ENCODE results near the gene PHF20.
A peak's percentile ranks its signal among the peaks of the same experiment; 100 is the strongest.
"Not testable (repeated sequence)": the region's sequence is repeated elsewhere in the genome, so short reads cannot be mapped to it uniquely, and the experiment has no call there.

The PHF20 gene

DNA sequence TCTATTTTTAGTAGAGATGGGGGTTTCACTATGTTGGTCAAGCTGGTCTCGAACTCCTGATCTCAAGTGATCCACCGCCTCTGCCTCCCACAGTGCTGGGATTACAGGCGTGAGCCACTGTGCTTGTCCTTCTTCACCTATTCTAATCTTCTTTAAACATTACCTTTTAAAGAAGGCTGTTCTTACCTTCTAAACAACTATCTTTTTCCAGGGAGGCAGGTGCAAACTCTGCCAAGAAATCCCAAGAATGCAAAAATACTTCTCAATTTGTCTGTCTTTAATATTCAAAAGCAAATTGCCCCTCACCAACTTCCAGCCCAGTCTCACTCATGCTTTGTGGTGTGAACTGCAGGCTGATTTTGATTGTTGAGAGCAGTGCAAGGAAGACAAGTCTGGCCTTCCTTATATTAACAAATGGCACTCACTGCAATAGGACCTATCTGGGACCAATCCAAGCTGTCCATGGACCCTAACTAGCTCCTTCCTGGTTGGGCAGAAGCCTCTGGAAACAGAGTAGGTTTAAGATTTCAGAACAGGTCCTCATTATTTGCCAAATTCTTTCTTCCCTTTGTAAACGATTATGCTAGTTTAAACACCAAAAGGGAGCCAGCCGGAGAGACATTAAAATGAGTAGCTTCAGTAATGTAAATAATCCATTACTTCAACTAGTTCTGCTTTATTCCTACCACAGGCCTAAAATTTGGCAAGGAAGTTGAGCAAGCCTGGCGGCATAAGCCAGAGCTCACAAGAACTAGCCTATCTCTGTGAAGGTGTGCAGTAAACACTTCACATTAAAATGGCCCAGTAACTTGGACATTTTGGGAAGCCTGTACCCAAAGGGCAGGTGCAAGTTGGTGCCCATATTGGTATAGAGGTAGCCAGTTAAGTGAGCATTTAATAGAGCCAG is 180.9 kb downstream of the PHF20 start:
- DNase-seq = peak; percentile 61
- in situ Hi-C loops (cut with MboI; ENCODE audit: low pct_unique_long_range_greater_than_20kb, low sequenced_read_pairs) = no loop called here

DNA sequence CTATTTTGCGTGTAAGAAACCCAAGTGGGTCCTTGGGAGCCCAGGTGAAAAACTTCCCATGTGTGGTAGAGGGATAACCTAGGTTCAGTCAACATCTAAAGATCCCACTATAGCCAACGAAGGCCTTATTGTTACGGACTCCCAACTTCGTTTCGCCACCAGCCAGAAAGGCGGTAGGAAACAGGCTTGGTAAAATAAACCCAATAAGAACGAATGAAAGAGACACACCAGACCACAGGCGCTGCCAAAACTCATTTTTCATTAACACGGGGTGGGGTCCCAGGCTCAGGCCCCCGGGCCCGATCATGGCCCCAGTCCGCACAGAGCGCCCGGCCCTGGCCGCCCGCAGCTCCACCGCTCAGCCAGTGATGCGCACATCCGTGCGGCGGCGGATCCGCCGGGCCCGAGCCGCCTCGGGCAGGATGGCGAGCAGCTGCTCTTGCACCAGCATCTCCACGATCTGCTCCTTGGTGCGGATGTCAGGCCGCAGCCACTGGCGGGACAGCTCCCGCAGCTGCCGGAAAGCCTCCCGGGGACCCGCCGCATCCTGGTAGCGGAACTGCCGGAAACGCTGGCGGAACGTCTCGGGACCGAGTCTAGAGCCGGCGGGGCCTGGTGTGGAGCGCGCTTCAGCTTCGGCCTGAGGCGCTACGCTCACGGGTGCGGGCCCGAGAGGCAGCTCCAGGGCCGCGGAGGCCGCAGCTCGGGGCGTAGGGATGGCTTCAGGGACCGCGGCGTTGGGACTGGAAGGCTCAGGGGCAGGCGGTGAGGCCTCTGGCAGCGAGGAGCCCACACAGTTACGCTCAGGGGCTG is 181.8 kb downstream of the PHF20 start:
- DNase-seq = no peak
- in situ Hi-C loops (cut with MboI; ENCODE audit: low pct_unique_long_range_greater_than_20kb, low sequenced_read_pairs) = no loop called here

DNA sequence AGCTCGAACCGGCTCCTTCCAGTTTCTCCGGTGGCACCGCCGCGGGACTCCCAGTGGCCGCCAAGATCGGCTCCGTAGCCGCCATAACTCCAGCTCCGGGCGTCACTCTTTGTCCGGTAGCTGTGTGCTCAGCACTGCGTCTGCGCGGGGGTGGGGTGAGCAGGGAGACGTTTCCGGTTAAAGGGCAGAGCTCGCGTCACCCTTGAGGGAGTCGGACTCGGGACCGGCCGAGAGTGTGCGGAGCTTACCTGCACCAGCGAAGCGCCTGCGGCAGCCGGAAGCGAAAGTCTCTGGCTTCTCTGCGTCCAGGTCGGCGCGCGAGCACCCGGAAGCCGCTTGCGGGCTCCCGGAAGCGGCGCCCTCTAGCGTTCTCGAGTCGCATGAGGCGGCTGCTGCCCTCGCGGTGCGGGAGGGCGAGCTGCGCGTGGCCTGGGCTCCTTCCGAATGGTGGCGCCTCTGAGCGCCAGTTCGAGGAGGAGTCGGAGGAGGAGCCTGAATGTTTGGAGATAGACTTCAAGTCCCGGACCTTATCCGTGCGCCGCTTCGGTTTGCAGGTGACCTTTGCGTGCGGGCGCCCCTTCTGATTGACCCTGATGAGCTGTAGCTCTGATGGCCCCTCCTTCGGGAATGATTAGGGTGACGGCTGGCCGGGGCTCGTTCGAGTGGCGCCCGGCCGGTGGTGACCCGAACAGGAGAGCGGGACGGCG is 182.5 kb downstream of the PHF20 start, which contains the start of gene SCAND1:
SCAND1 (minus strand) TSS at position 303 of the 707 bp plus-strand sequence; CDS start at position 85, 218 bp downstream.
- in situ Hi-C loops (cut with MboI; ENCODE audit: low pct_unique_long_range_greater_than_20kb, low sequenced_read_pairs) = no loop called here
- DNase-seq = peak; percentile 99

DNA sequence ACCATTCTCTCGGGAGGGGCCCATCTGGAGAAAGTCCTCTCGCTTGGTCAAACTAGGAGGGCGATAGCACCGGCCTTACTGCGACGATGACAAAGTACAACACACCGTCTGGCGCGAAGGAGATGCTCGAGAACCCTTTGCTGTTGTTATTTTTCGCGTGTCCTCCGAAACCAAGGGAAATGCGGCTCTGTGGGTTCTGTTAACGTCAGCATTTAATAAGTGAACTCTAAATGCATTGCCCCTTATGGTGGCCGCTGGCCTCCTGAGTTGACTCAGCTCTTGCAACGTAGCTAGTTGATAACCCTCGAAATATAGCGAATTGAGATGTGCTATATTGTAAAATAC is 183.1 kb downstream of the PHF20 start:
- in situ Hi-C loops (cut with MboI; ENCODE audit: low pct_unique_long_range_greater_than_20kb, low sequenced_read_pairs) = no loop called here
- no peak for DNase-seq

DNA sequence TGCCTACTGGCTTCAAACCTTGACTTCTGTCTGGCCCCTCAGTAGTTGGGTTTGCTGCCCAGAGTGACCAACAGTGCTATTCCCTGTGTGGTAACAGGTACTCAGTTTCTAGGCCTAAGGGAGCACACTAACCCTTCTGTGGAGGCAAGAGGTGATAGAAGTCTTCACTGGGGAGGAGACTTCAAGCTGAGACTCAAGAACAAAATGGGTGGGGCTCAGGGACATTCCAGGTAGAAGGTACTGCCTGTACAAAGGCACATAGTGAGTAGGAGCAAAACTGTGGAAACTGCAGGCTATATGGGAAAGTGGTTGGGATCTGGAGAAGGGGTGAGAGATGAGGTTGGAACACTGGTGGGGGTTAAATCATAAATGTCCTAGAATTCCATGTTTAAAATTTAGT is 184.8 kb downstream of the PHF20 start:
- in situ Hi-C loops (cut with MboI; ENCODE audit: low pct_unique_long_range_greater_than_20kb, low sequenced_read_pairs) = no loop called here
- DNase-seq = no peak

DNA sequence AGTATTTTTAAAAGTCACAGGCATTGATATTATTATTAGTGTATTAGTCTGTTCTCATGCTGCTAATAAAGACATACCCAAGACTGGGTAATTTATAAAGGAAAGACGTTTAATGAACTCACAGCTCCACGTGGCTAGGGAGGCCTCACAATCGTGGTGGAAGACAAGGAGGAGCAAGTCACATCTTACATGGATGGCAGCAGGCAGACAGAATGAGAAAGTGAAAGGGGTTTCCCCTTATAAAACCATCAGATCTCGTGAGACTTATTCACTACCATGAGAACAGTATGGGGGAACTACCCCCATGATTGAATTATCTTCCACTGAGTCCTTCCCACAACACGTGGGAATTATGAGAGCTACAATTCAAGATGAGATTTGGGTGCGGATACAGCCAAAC is 187.5 kb downstream of the PHF20 start:
- DNase-seq; in situ Hi-C loops (cut with MboI; ENCODE audit: low pct_unique_long_range_greater_than_20kb, low sequenced_read_pairs): not testable (repeated sequence)

DNA sequence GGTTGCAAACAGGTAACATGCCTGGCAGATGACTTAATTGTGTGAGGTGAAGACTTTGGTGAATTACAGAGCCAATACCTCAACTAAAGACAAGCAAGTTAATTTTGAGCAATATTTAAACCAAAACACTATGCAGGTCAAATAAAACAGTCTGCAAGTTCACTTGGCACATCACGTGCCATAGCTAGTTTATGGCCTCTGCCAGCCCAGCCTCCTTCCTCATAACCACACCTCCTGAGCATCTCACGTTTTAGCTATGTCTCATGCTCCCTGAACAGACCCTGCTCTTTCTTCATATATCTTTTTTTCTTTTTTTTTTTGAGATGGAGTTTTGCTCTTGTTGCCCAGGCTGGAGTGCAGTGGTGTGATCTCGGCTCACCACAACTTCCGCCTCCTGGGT is 192.1 kb downstream of the PHF20 start:
- DNase-seq = no peak
- in situ Hi-C loops (cut with MboI; ENCODE audit: low pct_unique_long_range_greater_than_20kb, low sequenced_read_pairs) = no loop called here

DNA sequence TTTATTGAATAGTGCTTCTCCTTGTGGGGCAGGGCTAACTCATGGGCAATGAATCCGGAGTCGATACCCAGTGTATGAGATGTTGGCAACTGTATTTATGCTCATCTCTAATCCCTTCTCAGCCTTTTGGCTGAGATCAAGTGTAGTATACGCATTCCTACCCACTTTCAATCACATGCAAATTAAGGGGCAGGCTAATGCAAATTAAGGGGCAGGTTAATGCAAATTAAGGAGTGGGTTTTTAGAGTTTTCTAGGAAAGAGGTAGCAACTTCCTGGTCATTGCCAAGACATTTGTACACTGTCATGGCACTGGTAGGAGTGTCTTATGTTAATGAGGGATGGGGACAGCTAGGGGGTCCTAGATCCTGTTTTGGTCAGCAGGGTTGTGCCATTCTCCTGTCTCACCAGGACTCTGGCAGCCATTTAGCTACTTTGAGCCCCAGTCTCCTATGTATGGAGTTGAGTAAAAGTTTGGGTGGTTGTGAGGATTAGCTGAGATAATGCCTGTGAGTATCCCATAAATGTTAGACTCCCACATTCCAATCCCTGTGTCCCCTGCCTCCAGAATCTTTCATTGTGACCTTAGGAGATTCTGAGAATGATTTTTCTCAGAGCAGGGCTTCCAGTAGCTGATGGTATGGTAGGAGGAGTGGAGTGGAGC is 196.3 kb downstream of the PHF20 start, which contains the start of gene CNBD2:
CNBD2 (plus strand) TSS at position 612 of the 662 bp plus-strand sequence. CDS start 173 bp downstream, outside the sequence.
- in situ Hi-C loops (cut with MboI; ENCODE audit: low pct_unique_long_range_greater_than_20kb, low sequenced_read_pairs) = no loop called here
- no peak for DNase-seq

DNA sequence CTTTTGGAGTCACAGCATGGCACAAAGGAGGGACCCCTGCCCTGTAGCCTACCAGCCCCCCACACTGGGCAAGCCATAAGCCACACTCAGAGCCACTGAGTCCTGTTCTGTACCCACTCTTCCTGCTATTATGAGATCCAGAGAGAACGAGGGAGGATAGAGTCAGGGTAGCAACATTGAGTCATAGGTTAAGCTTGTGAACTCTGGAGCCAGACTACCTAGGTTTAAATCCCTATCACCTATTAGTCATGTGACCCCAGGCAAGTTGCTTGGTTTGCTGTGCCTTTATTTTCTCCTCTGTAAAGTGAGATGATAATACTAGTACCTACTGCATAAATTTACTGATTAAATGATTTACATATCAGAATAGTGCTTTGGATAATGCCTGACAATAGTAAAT is 197.1 kb downstream of the PHF20 start:
- in situ Hi-C loops (cut with MboI; ENCODE audit: low pct_unique_long_range_greater_than_20kb, low sequenced_read_pairs) = no loop called here
- no peak for DNase-seq

DNA sequence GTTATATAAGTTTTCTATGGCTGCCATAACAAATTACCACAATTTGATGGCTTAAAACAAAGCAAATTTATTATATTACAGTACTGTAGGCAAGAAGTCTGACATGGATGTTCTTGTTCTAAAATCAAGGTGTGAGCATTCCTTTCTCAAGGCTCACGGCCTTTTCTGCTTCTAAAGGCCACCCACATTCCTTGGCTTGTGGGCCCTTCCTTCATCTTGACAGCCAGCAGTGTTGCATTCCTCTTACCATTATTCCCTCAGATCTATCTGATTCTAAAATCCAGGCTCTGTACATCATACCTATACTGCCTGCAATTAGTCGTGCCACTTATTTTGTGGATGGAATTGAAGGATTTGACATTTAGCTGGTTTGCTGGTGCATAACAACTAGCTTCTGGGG is 200.2 kb downstream of the PHF20 start:
- no peak for DNase-seq
- in situ Hi-C loops (cut with MboI; ENCODE audit: low pct_unique_long_range_greater_than_20kb, low sequenced_read_pairs) = no loop called here

DNA sequence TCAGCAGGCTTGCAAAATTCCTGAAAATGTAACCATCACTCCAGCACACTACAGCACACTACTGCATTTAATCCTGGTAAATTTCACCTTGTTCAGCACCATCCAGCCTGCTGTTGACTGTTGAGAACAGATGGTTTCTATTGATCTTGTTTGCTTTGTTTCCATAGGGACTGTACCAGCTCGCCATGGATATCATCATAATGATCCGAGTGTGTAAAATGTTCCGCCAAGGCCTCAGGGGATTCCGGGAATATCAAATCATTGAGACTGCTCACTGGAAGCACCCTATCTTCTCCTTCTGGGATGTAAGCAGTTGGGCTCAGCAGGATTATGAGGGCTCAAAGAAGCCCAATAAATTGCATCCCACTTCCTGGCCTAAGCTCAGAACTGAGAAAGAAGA is 200.6 kb downstream of the PHF20 start:
- in situ Hi-C loops (cut with MboI; ENCODE audit: low pct_unique_long_range_greater_than_20kb, low sequenced_read_pairs) = no loop called here

DNA sequence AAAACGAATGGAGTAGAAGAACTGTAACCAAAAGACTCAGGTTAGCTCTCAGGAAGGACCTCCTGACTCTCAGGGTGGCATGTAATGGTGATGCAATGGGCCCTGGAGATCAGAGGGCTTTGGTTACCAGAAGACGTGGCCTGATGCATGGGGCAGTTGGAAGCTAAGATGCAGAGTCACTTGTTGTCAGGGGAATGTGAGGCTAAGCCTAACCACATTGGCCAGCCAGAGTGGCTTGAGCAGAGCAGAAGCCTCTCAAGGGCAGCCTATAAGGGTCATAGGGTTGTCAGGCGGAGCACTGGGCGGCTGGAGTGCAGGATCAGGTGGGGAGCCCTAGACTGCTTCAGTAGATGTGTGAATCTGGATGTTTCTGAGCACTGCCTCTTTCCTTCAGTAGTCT is 202.4 kb downstream of the PHF20 start:
- in situ Hi-C loops (cut with MboI; ENCODE audit: low pct_unique_long_range_greater_than_20kb, low sequenced_read_pairs) = no loop called here
- no peak for DNase-seq

More for the DNA sequence above, 200.6 kb downstream of the PHF20 start:
- DNase-seq = no peak

DNA sequence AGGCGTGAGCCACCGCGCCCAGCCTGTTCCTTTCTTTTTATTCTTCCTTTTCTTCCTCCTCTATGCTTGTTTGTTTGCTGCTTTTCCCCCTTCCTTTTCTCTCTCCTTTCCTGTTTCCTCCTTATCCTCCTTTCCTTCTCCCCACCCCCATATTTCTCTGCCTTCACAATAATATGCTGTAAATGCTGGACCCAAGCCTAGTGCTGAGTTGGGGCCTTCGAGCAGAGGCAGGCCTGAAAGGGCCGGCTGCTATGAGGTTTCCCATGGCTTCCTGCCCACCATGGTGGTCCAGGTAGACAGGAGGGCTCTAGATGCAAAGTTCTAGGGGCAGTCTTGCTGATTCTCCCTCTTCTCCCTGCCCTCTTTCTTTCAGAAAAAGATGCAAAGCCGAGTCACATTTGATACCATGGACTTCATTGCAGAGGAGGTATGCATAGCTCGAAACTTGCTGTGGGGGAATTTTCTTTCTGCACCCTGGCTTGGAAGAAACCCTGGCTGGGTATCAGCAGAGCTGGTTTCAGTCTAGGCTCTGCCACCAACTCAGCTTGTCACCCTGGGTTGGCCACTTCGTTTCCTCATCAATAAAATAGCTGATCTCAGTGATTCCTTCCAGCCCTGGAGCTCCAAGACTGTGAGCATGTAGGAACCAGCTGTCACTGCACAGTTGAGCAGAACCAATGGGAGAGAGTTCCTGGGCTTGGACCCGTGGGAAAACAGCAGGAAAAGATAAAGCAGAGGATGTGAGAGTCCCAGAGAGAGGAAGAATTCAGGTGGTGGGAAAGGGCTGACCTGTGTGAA is 204.0 kb downstream of the PHF20 start:
- in situ Hi-C loops (cut with MboI; ENCODE audit: low pct_unique_long_range_greater_than_20kb, low sequenced_read_pairs) = no loop called here
- DNase-seq = no peak

DNA sequence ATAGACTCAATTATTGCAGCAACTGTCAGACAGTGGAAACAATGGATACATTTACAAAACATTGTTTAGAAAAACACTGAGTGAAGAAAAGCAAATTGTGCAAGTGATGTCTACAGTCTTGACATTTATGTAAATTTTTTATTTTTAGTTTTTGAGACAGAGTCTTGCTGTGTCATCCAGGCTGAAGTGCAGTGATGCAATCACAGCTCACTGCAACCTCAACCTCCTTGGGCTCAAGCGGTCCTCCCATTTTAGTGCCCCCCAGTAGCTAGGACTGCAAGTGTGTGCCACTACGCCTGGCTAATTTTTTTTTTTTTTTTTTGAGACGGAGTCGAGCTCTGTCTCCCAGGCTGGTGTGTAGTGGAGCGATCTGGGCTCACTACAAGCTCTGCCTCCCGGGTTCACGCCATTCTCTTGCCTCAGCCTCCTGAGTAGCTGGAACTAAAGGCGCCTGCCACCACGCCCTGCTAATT is 206.3 kb downstream of the PHF20 start:
- in situ Hi-C loops (cut with MboI; ENCODE audit: low pct_unique_long_range_greater_than_20kb, low sequenced_read_pairs) = no loop called here
- DNase-seq = no peak

DNA sequence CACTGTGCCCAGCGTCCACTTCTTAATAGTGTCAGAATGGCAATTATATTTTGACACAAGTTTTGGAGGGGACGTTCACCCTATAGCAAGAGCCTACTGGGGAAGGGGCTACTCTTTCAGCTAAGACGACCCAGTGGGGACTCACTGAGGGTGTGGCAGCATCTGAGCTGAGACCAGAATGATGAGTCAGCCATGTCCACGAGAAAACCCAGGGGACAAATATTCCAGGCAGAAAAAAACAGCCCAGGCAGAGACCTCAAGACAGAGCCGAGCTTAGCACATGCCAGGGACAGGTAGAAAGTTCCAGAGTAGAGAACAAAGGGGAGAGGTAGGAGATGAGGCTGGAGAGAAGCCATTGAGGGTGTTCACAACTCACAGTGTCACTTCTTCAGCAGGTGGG is 207.7 kb downstream of the PHF20 start:
- in situ Hi-C loops (cut with MboI; ENCODE audit: low pct_unique_long_range_greater_than_20kb, low sequenced_read_pairs) = no loop called here
- no peak for DNase-seq

DNA sequence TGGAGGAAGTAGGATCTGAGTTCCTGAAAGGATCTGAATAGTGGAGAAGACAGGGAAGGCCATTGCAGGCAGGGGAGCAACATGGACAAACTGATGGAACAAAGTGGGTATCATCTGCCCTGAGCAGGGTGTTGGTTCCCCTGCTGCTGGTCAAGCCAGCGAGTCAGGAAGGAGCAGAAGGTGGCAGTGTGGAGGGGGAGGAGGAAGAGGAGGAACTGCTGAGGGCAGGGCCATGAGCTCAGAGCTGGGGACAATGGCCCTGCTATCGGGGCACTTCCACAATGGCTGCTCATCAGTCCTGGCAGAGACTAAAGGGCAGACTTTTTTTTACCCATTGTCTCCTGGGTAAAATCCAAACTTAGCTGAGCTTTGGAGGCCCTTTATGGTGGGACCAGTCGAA is 210.2 kb downstream of the PHF20 start:
- in situ Hi-C loops (cut with MboI; ENCODE audit: low pct_unique_long_range_greater_than_20kb, low sequenced_read_pairs) = loop anchor here (10.0 kb wide), 1 partner anchor 153 kb away; no protein-coding TSS in a partner anchor
- no peak for DNase-seq

DNA sequence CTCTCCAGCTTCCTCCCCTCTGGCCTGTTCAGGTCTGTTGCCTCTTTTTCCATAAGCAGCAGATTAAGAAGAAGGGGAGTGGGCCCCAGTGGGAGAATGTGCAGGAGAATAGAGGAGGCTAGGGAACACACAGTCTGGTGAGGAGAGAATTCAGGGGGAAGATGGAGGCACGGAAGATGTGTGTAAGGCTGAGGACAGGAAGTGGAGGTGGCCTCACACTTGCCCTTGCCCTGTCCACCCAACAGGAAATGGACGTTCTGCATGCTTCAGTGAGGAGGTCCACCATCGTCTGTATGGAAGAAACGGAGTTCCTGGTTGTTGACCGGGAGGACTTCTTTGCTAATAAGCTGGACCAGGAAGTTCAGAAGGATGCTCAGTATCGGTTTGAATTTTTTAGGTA is 212.6 kb downstream of the PHF20 start:
- DNase-seq = no peak
- in situ Hi-C loops (cut with MboI; ENCODE audit: low pct_unique_long_range_greater_than_20kb, low sequenced_read_pairs) = loop anchor here (10.0 kb wide), 1 partner anchor 150 kb away; no protein-coding TSS in a partner anchor

DNA sequence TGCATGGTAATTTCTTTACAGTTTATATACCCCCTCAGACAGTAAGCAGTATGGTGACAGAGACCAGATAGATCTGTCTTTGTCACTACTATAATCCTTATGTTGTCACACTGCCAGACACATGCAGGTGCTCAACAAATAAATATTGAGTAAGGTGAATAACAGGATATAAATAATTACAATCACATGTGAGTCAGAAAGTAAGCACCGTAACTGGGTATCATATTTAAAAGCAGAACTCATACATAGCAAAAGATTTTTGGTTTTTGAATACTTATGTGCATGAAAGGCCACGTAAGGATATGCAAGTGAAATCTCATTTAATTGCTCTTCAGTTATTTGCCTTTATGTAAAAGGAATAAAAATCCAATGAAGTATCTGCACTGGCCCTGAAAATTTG is 214.0 kb downstream of the PHF20 start:
- DNase-seq = no peak
- in situ Hi-C loops (cut with MboI; ENCODE audit: low pct_unique_long_range_greater_than_20kb, low sequenced_read_pairs) = loop anchor here (10.0 kb wide), 1 partner anchor 149 kb away; no protein-coding TSS in a partner anchor
